HepG2 (cell line): ENCODE results near the gene MED9. TPM values are rescaled to one million over a fixed set of nuclear protein-coding genes. Genes with fewer than 3 reads are reported as not detected.

Experiments
- ATAC-seq: fragments of 200-7000 bp; cut with Tn5 transposase; 3 replicates; pipeline ENCODE4 v1.9.1; 2020; ENCODE audit warnings: mild to moderate bottlenecking, moderate library complexity
- BruUV-seq: library from RNA; stranded (reverse); fragments of 400-500 nt; replicated peaks from 2 replicates; lab custom pipeline; 2021; lab: Mats Ljungman, UMichigan
- CTCF ChIA-PET: fragments of 300-600 bp; formaldehyde crosslinking; extraction: SDS; loops from one replicate; lab custom pipeline; 2021; ENCODE audit warnings: low total read pairs, inconsistent platforms, low intra/inter-chr PET ratio; lab: Yijun Ruan, JAX
- POLR2A ChIA-PET: fragments of 350-600 bp; sonication (Branson Sonifier 250); formaldehyde crosslinking; loops from one replicate; lab custom pipeline; 2020; ENCODE audit warnings: antibody characterized with exemption, inconsistent platforms; lab: Yijun Ruan, JAX
- DNase-seq: peaks from one replicate; pipeline ENCODE4 v3.0.0-alpha.2; 2015; ENCODE audit warnings: low spot score
- FAIRE-seq: peaks from 3 replicates; lab custom pipeline; 2011; peaks lifted over from hg19 to GRCh38; lab: Jason Lieb, UNC
- H2AFZ ChIP-seq: one replicate; pipeline ENCODE4 v1.6.1; 2011; ENCODE audit warnings: low read length, inconsistent platforms
- H3K27ac ChIP-seq: fragments of 300-600 bp; 3 replicates; pipeline ENCODE4 v1.8.0; 2011; ENCODE audit warnings: mixed run types, mild to moderate bottlenecking, mixed read lengths, low read length, inconsistent platforms; ENCODE audit not compliant: insufficient read depth; ENCODE audit errors: extremely low read length
- H3K27me3 ChIP-seq, 2 experiments: fragments of 200-600 bp in 1 of 2; 2 replicates in 1 of 2; 3 replicates in 1 of 2; pipeline versions ENCODE4 v1.6.0 to v1.8.0; 2011; ENCODE audit warnings: low read length in 2 of 2, mild to moderate bottlenecking in 2 of 2, moderate library complexity in 2 of 2, inconsistent platforms in 1 of 2; ENCODE audit not compliant: insufficient read depth in 2 of 2, control insufficient read depth in 1 of 2
- H3K36me3 ChIP-seq, 2 experiments: fragments of 200-600 bp in 1 of 2; replicated peaks in 1 of 2; 2 replicates in 1 of 2; 3 replicates in 1 of 2; pipeline versions ENCODE4 v1.5.1 to v1.8.0; 2011; ENCODE audit warnings: low read length in 2 of 2, inconsistent platforms in 1 of 2; ENCODE audit not compliant: insufficient read depth in 2 of 2, control insufficient read depth in 1 of 2
- H3K4me1 ChIP-seq: 2 replicates; pipeline ENCODE4 v1.5.1; 2012; ENCODE audit warnings: low read length, inconsistent platforms; ENCODE audit not compliant: insufficient read depth
- H3K4me2 ChIP-seq: 2 replicates; pipeline ENCODE4 v1.6.0; 2011; ENCODE audit warnings: low read depth, low read length, inconsistent platforms
- H3K4me3 ChIP-seq, 3 experiments: fragments of 200-600 bp in 1 of 3; sonication (generic), shearing (Covaris generic) in 1 of 3; replicated peaks in 1 of 3; 2 replicates each; pipeline ENCODE4 v1.5.1; 2011 to 2016; ENCODE audit warnings: low read length in 3 of 3, inconsistent platforms in 2 of 3, low read depth in 2 of 3, mild to moderate bottlenecking in 2 of 3, control low read depth in 1 of 3, mixed read lengths in 1 of 3; ENCODE audit not compliant: insufficient read depth in 1 of 3
- H3K79me2 ChIP-seq: one replicate; pipeline ENCODE4 v1.6.1; 2011; ENCODE audit warnings: low read length, inconsistent platforms; ENCODE audit not compliant: insufficient read depth
- H3K9ac ChIP-seq: 2 replicates; pipeline ENCODE4 v1.6.0; 2011; ENCODE audit warnings: mild to moderate bottlenecking, low read depth, low read length, inconsistent platforms; ENCODE audit not compliant: insufficient read depth
- H3K9me3 ChIP-seq: 2 replicates; pipeline ENCODE4 v1.5.1; 2012; ENCODE audit warnings: mild to moderate bottlenecking, low read length
- H4K20me1 ChIP-seq: 2 replicates; pipeline ENCODE4 v1.6.0; 2011; ENCODE audit warnings: inconsistent platforms, mild to moderate bottlenecking, low read length, moderate library complexity; ENCODE audit not compliant: insufficient read depth
- AFF4 ChIP-seq: sonication (generic); formaldehyde crosslinking; IDR thresholded peaks from 2 replicates; pipeline ENCODE4 v1.4.0; 2020; ENCODE audit warnings: missing genetic modification reagents
- ATF4 ChIP-seq, 2 experiments: fragments of 450-650 bp in 1 of 2; sonication (generic) in 1 of 2; formaldehyde crosslinking; IDR thresholded peaks; 2 replicates each; pipeline versions ENCODE4 v1.5.0 to v1.8.0; 2020 to 2022; ENCODE audit warnings: mild to moderate bottlenecking in 1 of 2, missing genetic modification reagents in 1 of 2
- HIVEP1 ChIP-seq: sonication (generic); formaldehyde crosslinking; IDR thresholded peaks from 2 replicates; pipeline ENCODE4 v1.4.0; 2020; ENCODE audit warnings: mild to moderate bottlenecking, missing genetic modification reagents
- IKZF5 ChIP-seq: IDR thresholded peaks from 2 replicates; pipeline ENCODE4 v1.6.1; 2018; ENCODE audit warnings: missing genetic modification reagents, mild to moderate bottlenecking, missing compliant biosample characterization
- ISL2 ChIP-seq: sonication (generic); formaldehyde crosslinking; IDR thresholded peaks from 2 replicates; pipeline ENCODE4 v1.5.0; 2020; ENCODE audit warnings: missing genetic modification reagents
- KAT8 ChIP-seq: IDR thresholded peaks from 2 replicates; pipeline ENCODE4 v1.6.1; 2016; ENCODE audit warnings: missing genetic modification reagents, missing compliant biosample characterization
- MAFF ChIP-seq: IDR thresholded peaks from 2 replicates; pipeline ENCODE4 v1.6.1; 2011; ENCODE audit warnings: low read depth, low read length, improper control_type of control experiment
- SNAPC5 ChIP-seq: sonication (generic); formaldehyde crosslinking; IDR thresholded peaks from 2 replicates; pipeline ENCODE4 v1.8.1; 2023; ENCODE audit warnings: mild to moderate bottlenecking, missing genetic modification reagents, borderline replicate concordance
- ZMAT5 ChIP-seq: sonication (generic); formaldehyde crosslinking; IDR thresholded peaks from 2 replicates; pipeline ENCODE4 v1.5.0; 2020; ENCODE audit warnings: mild to moderate bottlenecking, low read depth, missing genetic modification reagents, borderline replicate concordance
- ZNF101 ChIP-seq: sonication (generic); formaldehyde crosslinking; IDR thresholded peaks from 2 replicates; pipeline ENCODE4 v1.4.0; 2020; ENCODE audit warnings: mild to moderate bottlenecking, low read depth, missing genetic modification reagents, borderline replicate concordance
- ZNF550 ChIP-seq: sonication (generic); formaldehyde crosslinking; IDR thresholded peaks from 2 replicates; pipeline ENCODE4 v1.4.0; 2020; ENCODE audit warnings: mild to moderate bottlenecking, missing genetic modification reagents, borderline replicate concordance
- ZNF775 ChIP-seq: sonication (generic); formaldehyde crosslinking; IDR thresholded peaks from 2 replicates; pipeline ENCODE4 v1.4.0; 2020; ENCODE audit warnings: missing genetic modification reagents, mild to moderate bottlenecking, moderate library complexity, borderline replicate concordance
- ZNF780A ChIP-seq: sonication (generic); formaldehyde crosslinking; IDR thresholded peaks from 2 replicates; pipeline ENCODE4 v1.8.0; 2022; ENCODE audit warnings: mild to moderate bottlenecking, missing genetic modification reagents, moderate library complexity
- ZNF792 ChIP-seq: IDR thresholded peaks from 2 replicates; pipeline ENCODE4 v1.6.1; 2016
- WGBS: methylation state at CpG from one replicate; pipeline ENCODE4 v1.1.6; 2017; ENCODE audit warnings: low lambda C conversion rate; 5-methylcytosine and 5-hydroxymethylcytosine counted together
- in situ Hi-C: cut with HindIII; loops from 2 replicates; pipeline ENCODE4 v1.10.0; 2017; ENCODE audit warnings: low pct_unique_long_range_greater_than_20kb; ENCODE audit not compliant: extremely low pct_ligation_motif_present
- intact Hi-C: fragments of 100-400 bp; cut with micrococcal nuclease; formaldehyde crosslinking; loops from one replicate; pipeline ENCODE4 v1.10.0; 2022; ENCODE audit not compliant: unreplicated experiment
- polyA plus RNA-seq, 8 experiments: library from polyadenylated mRNA; depleted of rRNA in 3 of 8; stranded (reverse) in 7 of 8; unstranded in 1 of 8; fragments of >200 nt; fragmentation: Illumina TruSeq in 4 of 8; extraction: Trizol in 4 of 8; gene quantifications; 2 replicates each; pipeline versions ENCODE4 v1.2.1 to v1.2.3, GENCODE V29; 2011 to 2016; ENCODE audit warnings: low read depth in 4 of 8, missing spikeins in 1 of 8, mixed read lengths in 1 of 8; ENCODE audit not compliant: insufficient read depth in 1 of 8
- total RNA-seq, 5 experiments: library from RNA; depleted of rRNA; stranded (reverse); fragments of >200 nt; fragmentation: Illumina TruSeq; extraction: Trizol; gene quantifications; 2 replicates each; pipeline ENCODE4 v1.2.3, GENCODE V29; 2016; ENCODE audit warnings: low read depth in 1 of 5

Gene MED9
- total and polyA plus RNA-seq, 2 of the 13 experiments (the other 11 are each of a cell fraction or from before 2014, with no cell fraction given) = 11.9 to 15.1 TPM

- no peak for TF ChIP-seq ATF4 (CRISPR knock-in tag; IDR thresholded peaks at IDR 0.05)
- no peak for TF ChIP-seq ZNF792 (CRISPR knock-in tag)
- TF ChIP-seq SNAPC5 = no peak
- TF ChIP-seq, all 625 proteins: peak for 0
Measured at GRCh38 chr17:17467016-17467415, 9.8 kb upstream of the MED9 start (continued).

- ChIA-PET POLR2A (interaction anchor here (1.1 to 1.6 kb wide), 3 partner anchors 22 to 28 kb away, joined by 3 to 6 read pairs (median 5); partner anchors contain the start of gene RASD1), CTCF (no interaction called here)
- no peak overlapping the region for H3K4me3 ChIP-seq
- no peak overlapping the region for H3K27ac ChIP-seq
- H2AFZ ChIP-seq = no peak overlapping the region
- no peaks in the 10 kb centered on the region for H4K20me1 ChIP-seq
- no peak overlapping the region for H3K4me2 ChIP-seq
- DNase-seq (no peak), ATAC-seq (no peak), FAIRE-seq (no peak)
- intact Hi-C loops = no loop called here
- no peaks in the 10 kb centered on the region for H3K79me2 ChIP-seq
- H3K36me3 ChIP-seq = no peaks in the 10 kb centered on the region
- peaks cover 66% of the 10 kb centered on the region for H3K4me1 ChIP-seq
- TF ChIP-seq ZNF775 (CRISPR knock-in tag) (no peak), HIVEP1 (CRISPR knock-in tag) (no peak), IKZF5 (CRISPR knock-in tag) (no peak), KAT8 (CRISPR knock-in tag) (no peak), ZNF550 (CRISPR knock-in tag) (no peak), ISL2 (CRISPR knock-in tag) (no peak), ZNF780A (CRISPR knock-in tag) (no peak), MAFF (no peak), ZNF101 (CRISPR knock-in tag) (no peak), AFF4 (CRISPR knock-in tag) (no peak), ZMAT5 (CRISPR knock-in tag) (no peak)
- TF ChIP-seq, all 625 proteins: peak for 0
- WGBS = 4% methylated on average over 2 of the region's 5 CpGs
- H3K27me3 ChIP-seq = peaks cover 7 to 43% of the 10 kb centered on the region in 2 experiments; a peak in 4 of 5 replicates
- in situ Hi-C loops = no loop called here
- H3K9ac ChIP-seq = no peak overlapping the region
- no TSS peak for BruUV-seq
- H3K9me3 ChIP-seq = no peaks in the 10 kb centered on the region
Measured at GRCh38 chr17:17467720-17468119, 9.1 kb upstream of the MED9 start.
